Measurements from ENCODE around the gene REEP2.

The REEP2 gene

DNA sequence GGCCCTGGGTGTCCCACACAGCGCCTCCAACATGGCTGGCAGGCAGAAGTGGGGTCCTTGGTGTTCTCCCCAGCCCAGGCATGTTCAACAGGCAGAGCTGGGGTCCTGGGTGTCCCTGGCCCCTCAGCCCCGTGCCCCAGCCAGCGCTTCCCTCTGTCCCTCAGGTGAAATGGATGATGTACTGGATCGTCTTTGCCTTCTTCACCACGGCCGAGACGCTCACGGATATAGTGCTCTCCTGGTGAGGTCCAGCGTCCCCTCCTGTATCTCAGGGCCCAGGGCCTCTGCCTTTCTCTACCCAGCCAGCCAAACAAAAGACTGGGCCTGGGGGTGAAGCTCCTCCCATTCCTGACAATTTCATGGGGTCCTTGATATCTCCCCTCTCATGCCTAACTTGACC, 2.4 kb downstream of the REEP2 start:
- peaks cover 27% of the 10 kb centered on the region for H3K4me1 Mint-ChIP-seq (ENCODE audit: low read depth)
- peaks cover 15% of the 10 kb centered on the region for H3K36me3 Mint-ChIP-seq (ENCODE audit: low read depth)
- H3K27ac Mint-ChIP-seq, result no peak overlapping the region
- H3K4me3 Mint-ChIP-seq, result no peak overlapping the region
- H3K27me3 Mint-ChIP-seq, result peaks cover 36% of the 10 kb centered on the region
- no peaks in the 10 kb centered on the region for H3K9me3 Mint-ChIP-seq
- intact Hi-C loops (cut with micrococcal nuclease), result no loop called here

DNA sequence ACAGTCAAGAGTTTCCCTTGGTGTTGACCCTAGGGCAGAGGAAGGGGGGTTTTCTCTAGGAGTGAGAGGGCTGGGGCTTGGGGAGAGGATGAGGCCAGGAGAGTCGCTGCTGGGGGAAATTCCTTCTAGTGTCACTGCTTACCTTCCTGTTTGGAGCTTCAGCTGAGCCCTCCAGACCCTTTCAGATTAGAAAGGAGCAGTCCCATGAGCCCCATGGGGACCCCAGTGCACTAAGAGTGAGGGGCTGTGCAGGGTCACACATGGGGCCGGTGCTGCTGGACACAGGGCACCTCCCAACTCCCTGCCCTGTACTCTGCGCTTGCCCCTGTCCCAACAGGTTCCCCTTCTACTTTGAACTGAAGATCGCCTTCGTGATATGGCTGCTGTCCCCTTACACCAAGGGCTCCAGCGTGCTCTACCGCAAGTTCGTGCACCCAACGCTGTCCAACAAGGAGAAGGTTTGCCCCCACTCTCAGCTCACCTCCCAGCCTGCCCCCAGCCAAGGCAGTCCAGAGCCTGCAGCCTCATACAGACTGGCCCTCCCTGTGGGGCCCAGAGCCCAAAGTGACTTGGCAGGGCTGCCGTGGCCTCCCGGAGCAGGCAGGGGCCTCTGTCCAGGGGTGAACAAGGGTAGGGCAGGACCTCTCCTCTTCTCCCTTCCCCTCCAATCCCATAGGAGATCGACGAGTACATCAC, 5.4 kb downstream of the REEP2 start:
- Mint-ChIP-seq H3K27ac (no peak overlapping the region), H3K27me3 (peaks cover 25% of the 10 kb centered on the region), H3K4me3 (no peak overlapping the region), H3K9me3 (no peaks in the 10 kb centered on the region), H3K4me1 (ENCODE audit: low read depth) (peaks cover 6% of the 10 kb centered on the region), H3K36me3 (ENCODE audit: low read depth) (no peaks in the 10 kb centered on the region)
- intact Hi-C loops (cut with micrococcal nuclease), result no loop called here

DNA sequence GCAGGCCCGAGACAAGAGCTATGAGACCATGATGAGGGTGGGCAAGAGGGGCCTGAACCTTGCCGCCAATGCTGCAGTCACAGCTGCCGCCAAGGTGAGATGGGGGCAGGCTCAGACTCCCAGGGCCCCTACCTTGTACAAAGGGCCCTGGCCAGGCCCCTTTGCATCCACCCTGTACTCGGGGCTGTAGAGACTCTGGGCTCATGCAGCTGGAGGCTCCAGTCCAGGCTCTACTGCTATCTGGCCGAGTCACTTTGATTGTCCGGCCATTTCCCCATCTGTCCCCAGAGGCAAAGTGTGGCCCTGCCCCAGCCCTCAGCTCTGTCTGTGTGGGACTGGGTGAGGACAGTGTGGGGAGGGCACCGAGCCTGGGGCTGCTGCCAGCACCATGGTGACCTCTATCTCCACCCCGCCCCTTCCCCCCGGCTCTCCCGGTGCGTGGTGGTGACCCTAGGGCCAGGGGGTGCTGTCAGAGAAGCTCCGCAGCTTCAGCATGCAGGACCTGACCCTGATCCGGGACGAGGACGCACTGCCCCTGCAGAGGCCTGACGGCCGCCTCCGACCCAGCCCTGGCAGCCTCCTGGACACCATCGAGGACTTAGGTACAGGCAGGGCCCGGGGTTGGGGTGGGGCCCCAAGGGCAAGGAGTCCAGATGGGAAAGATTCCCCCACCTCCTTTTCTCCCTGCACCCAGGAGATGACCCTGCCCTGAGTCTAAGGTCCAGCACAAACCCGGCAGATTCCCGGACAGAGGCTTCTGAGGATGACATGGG, 6.1 kb downstream of the REEP2 start:
- Mint-ChIP-seq H3K9me3 (no peaks in the 10 kb centered on the region), H3K27ac (no peak overlapping the region), H3K4me1 (ENCODE audit: low read depth) (peaks cover 4% of the 10 kb centered on the region), H3K27me3 (peaks cover 20% of the 10 kb centered on the region), H3K36me3 (ENCODE audit: low read depth) (no peaks in the 10 kb centered on the region), H3K4me3 (no peak overlapping the region)
- intact Hi-C loops (cut with micrococcal nuclease), result no loop called here

DNA sequence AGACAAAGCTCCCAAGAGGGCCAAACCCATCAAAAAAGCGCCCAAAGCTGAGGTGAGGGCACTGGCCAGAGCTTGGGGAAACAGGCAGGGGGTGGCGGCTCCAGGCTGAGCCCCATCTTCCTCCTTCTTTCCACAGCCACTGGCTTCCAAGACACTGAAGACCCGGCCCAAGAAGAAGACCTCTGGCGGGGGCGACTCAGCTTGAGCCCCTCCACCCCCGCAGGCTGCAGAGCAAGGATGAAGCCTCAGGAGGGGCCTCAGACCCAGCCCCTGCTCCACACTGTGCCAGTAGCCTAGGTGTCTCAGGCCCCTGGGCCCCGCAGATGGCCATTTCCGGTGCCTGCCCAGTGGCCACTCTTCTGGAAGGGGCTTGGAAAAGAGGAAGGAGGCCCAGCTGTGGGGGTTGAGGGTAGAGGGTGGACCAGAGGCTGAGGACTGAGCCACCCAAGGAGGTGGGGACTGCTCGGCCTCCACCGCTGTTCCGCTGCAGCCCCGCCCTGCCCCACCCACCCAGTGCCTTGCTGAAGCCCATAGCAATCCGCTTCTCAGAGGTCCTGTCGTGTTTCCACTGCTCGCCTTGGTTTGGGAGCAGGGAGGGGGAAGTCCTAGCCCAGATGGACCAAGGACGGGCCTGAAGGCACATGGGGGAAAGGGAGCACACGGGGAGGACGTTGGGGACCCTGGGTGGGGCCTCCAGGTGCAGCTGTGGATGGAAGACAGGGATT, 6.9 kb downstream of the REEP2 start:
- no peaks in the 10 kb centered on the region for H3K36me3 Mint-ChIP-seq (ENCODE audit: low read depth)
- no peaks in the 10 kb centered on the region for H3K9me3 Mint-ChIP-seq
- H3K4me1 Mint-ChIP-seq (ENCODE audit: low read depth), result peaks cover 8% of the 10 kb centered on the region
- intact Hi-C loops (cut with micrococcal nuclease), result no loop called here
- H3K27me3 Mint-ChIP-seq, result peaks cover 17% of the 10 kb centered on the region
- no peak overlapping the region for H3K4me3 Mint-ChIP-seq
- H3K27ac Mint-ChIP-seq, result no peak overlapping the region

DNA sequence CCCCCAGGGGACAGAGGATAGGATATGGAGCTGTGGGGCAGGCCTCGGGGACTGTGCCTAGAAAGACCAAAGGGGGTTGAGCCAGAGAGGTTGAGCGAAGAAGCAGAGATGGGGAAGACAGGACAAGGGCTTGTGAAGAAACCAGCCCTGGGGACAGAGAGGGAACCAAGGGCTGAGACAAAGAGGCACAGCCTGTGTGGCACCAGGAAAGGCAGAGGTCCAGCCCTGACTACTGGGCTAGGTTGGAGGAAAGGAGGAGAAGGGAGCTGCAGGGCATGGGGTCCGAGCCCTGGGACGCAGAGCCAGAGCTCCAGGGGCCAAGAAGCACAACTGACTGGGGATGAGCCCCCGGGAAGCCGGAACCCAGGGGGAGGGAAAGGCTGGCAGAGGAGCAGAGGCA, 9.2 kb downstream of the REEP2 start:
- Mint-ChIP-seq H3K36me3 (ENCODE audit: low read depth) (no peaks in the 10 kb centered on the region), H3K9me3 (no peaks in the 10 kb centered on the region), H3K4me3 (no peak overlapping the region), H3K27ac (no peak overlapping the region), H3K27me3 (peaks cover 20% of the 10 kb centered on the region), H3K4me1 (ENCODE audit: low read depth) (peaks cover 8% of the 10 kb centered on the region)
- intact Hi-C loops (cut with micrococcal nuclease), result no loop called here

DNA sequence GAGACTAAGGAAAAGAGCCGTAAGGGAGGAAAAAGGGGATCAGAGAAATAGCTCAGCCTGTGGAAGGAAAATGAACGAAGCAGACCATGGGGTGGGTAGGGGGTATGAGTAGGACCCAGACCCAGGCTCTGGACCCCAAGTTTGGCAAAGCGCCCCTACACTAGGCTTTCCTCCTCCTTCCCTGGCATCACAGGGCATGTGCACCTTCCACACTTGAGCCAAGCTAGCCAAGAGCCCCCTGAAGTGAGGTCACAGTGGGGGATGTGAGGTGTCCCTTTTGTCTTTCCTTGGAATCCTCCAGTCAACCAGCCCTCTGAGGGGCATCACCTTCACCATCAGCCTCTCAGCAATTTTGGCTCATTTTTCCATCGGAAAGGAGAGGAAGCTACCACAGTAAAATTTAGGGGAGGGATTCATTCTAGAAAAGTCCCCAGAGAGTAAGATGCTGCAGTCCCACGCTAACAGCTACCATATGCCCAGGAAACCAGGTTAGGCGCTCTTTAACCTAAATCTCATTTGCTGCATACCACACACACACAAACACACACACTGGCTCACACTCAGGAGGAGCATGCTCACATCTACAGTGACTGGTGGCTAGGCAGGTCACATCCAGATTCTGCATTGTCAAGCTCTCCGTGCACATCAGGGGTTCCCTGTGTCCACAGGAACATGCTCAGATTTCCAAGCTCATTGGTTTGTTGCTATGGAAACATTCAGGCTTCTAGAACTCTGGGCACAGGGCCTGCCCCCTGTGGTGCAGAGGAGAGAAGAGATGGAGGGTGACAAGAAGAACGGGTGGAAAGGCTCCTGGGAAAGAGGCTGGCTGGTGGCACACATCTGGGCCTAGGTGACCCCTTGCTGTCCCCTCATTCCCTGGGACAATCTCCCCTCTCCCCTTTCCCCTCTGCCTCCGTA, 9.9 kb downstream of the REEP2 start:
- no peaks in the 10 kb centered on the region for H3K36me3 Mint-ChIP-seq (ENCODE audit: low read depth)
- peaks cover 20% of the 10 kb centered on the region for H3K27me3 Mint-ChIP-seq
- H3K4me1 Mint-ChIP-seq (ENCODE audit: low read depth), result peaks cover 8% of the 10 kb centered on the region
- no peaks in the 10 kb centered on the region for H3K9me3 Mint-ChIP-seq
- H3K4me3 Mint-ChIP-seq, result no peak overlapping the region
- H3K27ac Mint-ChIP-seq, result no peak overlapping the region
- intact Hi-C loops (cut with micrococcal nuclease), result no loop called here

DNA sequence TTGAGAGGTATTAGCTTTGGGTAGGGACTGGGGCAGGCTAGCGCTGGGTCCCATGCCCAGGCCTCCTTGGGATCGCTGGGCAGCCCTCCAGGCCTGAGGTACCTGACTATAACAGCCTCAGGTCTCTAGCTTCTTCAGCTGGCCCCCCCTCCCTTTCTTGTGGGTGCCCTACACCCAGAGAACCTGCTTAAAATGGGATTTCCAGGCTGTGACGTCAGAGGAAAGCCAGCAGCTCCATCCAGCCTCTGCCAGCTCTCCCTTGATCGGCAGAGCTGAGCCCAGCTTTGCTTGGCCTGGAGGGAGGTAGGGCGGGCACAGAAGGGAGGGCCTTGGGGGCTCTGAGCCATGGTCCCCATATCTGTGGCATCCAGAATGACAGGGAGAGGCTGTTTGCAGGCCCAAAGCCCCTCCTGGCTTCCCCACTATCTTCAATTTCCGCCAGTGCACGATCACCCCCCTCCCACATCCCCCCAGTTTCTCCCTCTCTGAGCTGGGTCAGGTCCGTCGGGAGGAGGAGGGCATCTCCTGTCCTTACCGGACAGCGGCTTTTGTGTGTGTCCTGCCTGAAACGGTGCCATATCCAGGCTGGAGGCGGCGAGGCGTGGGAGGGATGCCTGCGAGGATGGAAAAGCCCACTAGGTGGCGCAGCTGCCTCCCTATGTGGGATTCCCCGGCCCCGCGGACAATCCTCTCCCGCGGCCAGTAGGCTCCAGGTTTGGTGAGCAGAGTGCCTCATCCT, 10.8 kb downstream of the REEP2 start:
- Mint-ChIP-seq H3K4me1 (ENCODE audit: low read depth) (peaks cover 8% of the 10 kb centered on the region), H3K27me3 (peaks cover 20% of the 10 kb centered on the region), H3K36me3 (ENCODE audit: low read depth) (no peaks in the 10 kb centered on the region), H3K4me3 (peak overlapping the region; percentile 21), H3K9me3 (no peaks in the 10 kb centered on the region), H3K27ac (no peak overlapping the region)
- intact Hi-C loops (cut with micrococcal nuclease), result loop anchor here (1.0 kb wide), 1 partner anchor 54 kb away; no protein-coding TSS in a partner anchor

DNA sequence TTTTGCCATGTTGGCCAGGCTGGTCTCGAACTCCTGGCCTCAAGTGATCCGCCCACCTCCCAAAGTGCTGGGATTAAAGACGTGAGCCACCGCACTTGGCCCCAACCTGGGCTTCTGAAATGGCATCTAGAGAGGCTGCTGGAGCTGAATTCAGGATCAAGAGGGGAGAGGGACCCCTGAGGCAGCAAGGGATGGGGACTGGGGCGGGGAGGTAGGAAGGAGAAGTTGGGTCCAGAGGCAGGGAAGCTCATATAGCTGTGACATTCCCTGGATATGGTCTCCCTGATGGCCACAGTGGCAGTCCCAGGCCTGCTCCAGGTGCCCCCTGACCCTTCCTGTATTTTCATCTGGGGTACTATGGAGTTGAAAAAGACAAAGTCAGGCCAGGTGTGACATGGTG, 12.1 kb downstream of the REEP2 start:
- no peaks in the 10 kb centered on the region for H3K36me3 Mint-ChIP-seq (ENCODE audit: low read depth)
- no peak overlapping the region for H3K27ac Mint-ChIP-seq
- H3K9me3 Mint-ChIP-seq, result no peaks in the 10 kb centered on the region
- no peak overlapping the region for H3K4me3 Mint-ChIP-seq
- peaks cover 20% of the 10 kb centered on the region for H3K27me3 Mint-ChIP-seq
- intact Hi-C loops (cut with micrococcal nuclease), result loop anchor here (1.0 kb wide), 1 partner anchor 52 kb away; no protein-coding TSS in a partner anchor
- H3K4me1 Mint-ChIP-seq (ENCODE audit: low read depth), result peaks cover 8% of the 10 kb centered on the region

DNA sequence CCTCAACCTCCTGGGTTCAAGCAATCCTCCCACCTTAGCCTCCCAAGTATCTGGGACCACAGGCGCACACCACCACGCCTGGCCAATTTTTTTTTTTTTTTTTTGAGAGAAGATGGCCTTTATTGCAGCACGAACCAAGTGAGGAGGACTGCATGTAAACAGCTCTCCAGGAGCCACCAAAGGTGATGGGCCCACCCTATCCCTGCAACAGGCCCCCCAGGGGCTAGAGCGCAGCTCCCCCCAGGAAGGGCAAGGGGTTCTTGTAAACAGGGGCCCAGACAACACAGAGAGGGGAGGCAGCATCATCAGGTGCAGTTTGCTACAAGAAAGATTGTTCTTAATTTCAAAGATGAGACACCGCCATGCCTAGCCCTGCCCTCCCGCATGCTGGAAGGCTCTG, 13.9 kb downstream of the REEP2 start:
- Mint-ChIP-seq H3K4me3 (no peak overlapping the region), H3K9me3 (no peaks in the 10 kb centered on the region), H3K4me1 (ENCODE audit: low read depth) (peaks cover 10% of the 10 kb centered on the region), H3K27me3 (peaks cover 23% of the 10 kb centered on the region), H3K27ac (no peak overlapping the region), H3K36me3 (ENCODE audit: low read depth) (no peaks in the 10 kb centered on the region)
- intact Hi-C loops (cut with micrococcal nuclease), result no loop called here

DNA sequence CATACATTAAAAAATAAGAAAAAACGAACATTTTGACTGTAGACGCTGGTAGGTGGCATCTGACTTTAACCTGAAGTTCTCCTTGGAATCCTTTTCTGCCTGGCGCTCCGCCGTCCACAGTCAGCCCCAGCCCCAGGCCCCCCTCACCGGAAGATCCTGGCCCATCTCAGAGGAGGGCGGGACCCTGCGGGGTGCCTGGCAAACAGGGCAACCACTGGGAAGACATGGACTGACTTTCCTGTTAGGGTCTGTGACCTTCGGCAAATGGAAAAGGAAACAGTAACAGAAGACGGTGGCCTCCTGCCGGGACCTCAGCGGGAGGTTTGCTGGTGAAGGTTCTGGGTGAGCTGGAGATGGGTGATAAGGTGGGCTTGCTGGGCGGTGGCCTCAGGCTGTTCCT, 14.7 kb downstream of the REEP2 start:
- Mint-ChIP-seq H3K27ac (no peak overlapping the region), H3K4me3 (no peak overlapping the region), H3K4me1 (ENCODE audit: low read depth) (peaks cover 18% of the 10 kb centered on the region), H3K27me3 (peaks cover 22% of the 10 kb centered on the region), H3K9me3 (no peaks in the 10 kb centered on the region), H3K36me3 (ENCODE audit: low read depth) (no peaks in the 10 kb centered on the region)
- intact Hi-C loops (cut with micrococcal nuclease), result no loop called here

DNA sequence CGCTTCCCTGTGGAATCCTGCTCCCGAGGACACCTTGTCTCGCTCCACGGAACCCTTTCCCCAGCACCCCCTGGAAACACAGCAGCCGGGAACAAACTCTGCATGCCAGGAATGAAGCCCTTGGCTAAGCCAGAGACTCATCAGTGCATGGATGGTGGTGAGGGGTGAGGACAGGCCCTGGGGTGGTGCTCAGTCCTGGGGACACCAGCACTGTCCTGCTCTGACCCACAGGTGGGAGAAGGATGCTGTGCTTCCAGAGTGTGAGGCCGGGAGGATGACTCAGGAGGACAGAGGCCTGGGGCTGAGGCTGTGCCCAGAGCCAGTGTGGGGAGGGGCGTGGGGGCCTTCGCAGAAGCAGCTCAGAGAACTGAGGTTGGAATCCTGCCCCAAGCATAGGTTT, 15.3 kb downstream of the REEP2 start:
- H3K4me1 Mint-ChIP-seq (ENCODE audit: low read depth), result peaks cover 24% of the 10 kb centered on the region
- no peaks in the 10 kb centered on the region for H3K36me3 Mint-ChIP-seq (ENCODE audit: low read depth)
- H3K27ac Mint-ChIP-seq, result no peak overlapping the region
- H3K27me3 Mint-ChIP-seq, result peaks cover 22% of the 10 kb centered on the region
- no peak overlapping the region for H3K4me3 Mint-ChIP-seq
- intact Hi-C loops (cut with micrococcal nuclease), result no loop called here
- no peaks in the 10 kb centered on the region for H3K9me3 Mint-ChIP-seq

DNA sequence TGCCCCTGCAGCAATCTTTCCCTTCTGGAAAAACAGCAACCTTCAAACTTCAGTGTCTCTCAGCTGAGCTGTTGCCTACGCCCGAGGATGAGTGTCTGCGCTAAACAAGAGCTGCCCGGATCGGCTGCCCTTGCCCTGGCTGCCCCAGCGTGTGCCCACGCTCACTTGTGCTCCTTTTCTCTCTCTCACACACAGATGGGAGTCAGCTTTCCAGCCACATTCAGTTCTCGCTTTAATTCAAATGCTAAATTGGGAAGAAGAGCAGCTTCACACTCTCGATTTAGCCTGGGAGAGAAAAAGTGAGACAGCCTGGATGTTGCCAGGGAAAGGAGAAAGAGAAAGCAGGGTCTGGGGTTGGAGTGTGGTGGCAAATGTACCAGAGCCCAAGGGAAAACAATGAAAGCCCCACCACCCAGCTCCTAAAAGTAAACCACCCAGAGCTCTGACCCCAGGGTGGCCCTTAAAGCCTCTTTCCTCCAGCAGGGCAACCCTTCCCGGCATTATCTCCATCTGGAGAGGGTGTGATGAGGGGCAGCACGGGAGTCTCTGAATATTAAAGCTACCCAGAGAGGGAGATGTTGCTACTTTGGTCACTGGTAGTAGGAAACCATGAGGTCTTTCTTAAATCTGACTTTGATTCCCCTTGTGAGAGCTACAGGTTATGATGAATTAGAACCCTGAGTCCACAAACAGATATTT, 16.5 kb downstream of the REEP2 start:
- intact Hi-C loops (cut with micrococcal nuclease), result no loop called here
- H3K27ac Mint-ChIP-seq, result no peak overlapping the region
- peaks cover 18% of the 10 kb centered on the region for H3K27me3 Mint-ChIP-seq
- no peaks in the 10 kb centered on the region for H3K9me3 Mint-ChIP-seq
- peaks cover 24% of the 10 kb centered on the region for H3K4me1 Mint-ChIP-seq (ENCODE audit: low read depth)
- H3K36me3 Mint-ChIP-seq (ENCODE audit: low read depth), result no peaks in the 10 kb centered on the region
- no peak overlapping the region for H3K4me3 Mint-ChIP-seq

All from dendritic cell treated with granulocyte-macrophage colony-stimulating factor and Interleukin-4, amounts not matched to agents 40 ng/mL and 50 ng/mL, for 4 days (primary cell).